Breast epithelium (tissue), 4 donors: Measurements from ENCODE around the gene RGS16. TPM values are rescaled to one million over a fixed set of nuclear protein-coding genes. Genes with fewer than 3 reads are reported as not detected.

Source experiments
- DNase-seq, 2 donors: peaks; one replicate each; pipeline ENCODE4 v3.0.0-alpha.2; 2019; ENCODE audit warnings: low spot score in 2 of 2
- H3K27ac ChIP-seq, 2 donors: fragments of 200-600 bp; sonication (generic) in 1 of 2; one replicate each; pipeline ENCODE4 v1.5.1; 2016 to 2019; ENCODE audit warnings: mild to moderate bottlenecking in 1 of 2
- H3K27me3 ChIP-seq, 2 donors: fragments of 200-600 bp; sonication (generic) in 1 of 2; one replicate each; pipeline versions ENCODE4 v1.5.1 to v1.6.0; 2017 to 2019; ENCODE audit warnings: control low read depth in 1 of 2, mild to moderate bottlenecking in 1 of 2
- H3K36me3 ChIP-seq: fragments of 200-600 bp; one replicate; pipeline ENCODE4 v1.5.1; 2019
- H3K4me1 ChIP-seq, 2 donors: fragments of 200-600 bp; sonication (generic); one replicate each; pipeline ENCODE4 v1.5.1; 2016 to 2019; ENCODE audit warnings: control low read depth in 1 of 2
- H3K4me3 ChIP-seq, 3 donors: fragments of 200-600 bp; sonication (generic); 1 replicate in 2 of 3; 2 replicates in 1 of 3; pipeline ENCODE4 v1.5.1; 2016 to 2019; ENCODE audit warnings: mild to moderate bottlenecking in 3 of 3, moderate library complexity in 2 of 3
- H3K9me3 ChIP-seq, 2 donors: fragments of 200-600 bp; sonication (generic) in 1 of 2; one replicate each; pipeline ENCODE4 v1.5.1; 2016 to 2019; ENCODE audit warnings: control low read depth in 1 of 2
- POLR2A ChIP-seq: fragments of 450-650 bp; IDR thresholded peaks from one replicate; pipeline ENCODE4 v1.6.1; 2016; ENCODE audit warnings: antibody characterized with exemption, mild to moderate bottlenecking, moderate library complexity
- POLR2AphosphoS5 ChIP-seq, 3 donors: sonication (generic); formaldehyde crosslinking; IDR thresholded peaks; one replicate each; pipeline ENCODE4 v1.6.1; 2017; ENCODE audit warnings: antibody characterized with exemption in 3 of 3
- intact Hi-C: fragments of 100-400 bp; cut with DNase I; formaldehyde crosslinking; loops from one replicate; pipeline ENCODE4 v1.15.1; 2023; ENCODE audit warnings: low total_unique reads
- total RNA-seq, 3 donors: library from RNA; depleted of rRNA; stranded (reverse); fragments of >200 nt; gene quantifications; one replicate each; pipeline ENCODE4 v1.1.0, GENCODE V29; 2016
- TF ChIP-seq, protein P1 (sequence below), 3 donors: fragments of 450-650 bp; IDR thresholded peaks; one replicate each; pipeline ENCODE4 v1.5.1; 2016 to 2017; ENCODE audit warnings: antibody characterized with exemption in 3 of 3, mild to moderate bottlenecking in 3 of 3, moderate library complexity in 3 of 3

Gene RGS16
- total RNA-seq, 3 donors from 2014 or later, result 1.3 to 6.3 (median 2.3) TPM

DNA sequence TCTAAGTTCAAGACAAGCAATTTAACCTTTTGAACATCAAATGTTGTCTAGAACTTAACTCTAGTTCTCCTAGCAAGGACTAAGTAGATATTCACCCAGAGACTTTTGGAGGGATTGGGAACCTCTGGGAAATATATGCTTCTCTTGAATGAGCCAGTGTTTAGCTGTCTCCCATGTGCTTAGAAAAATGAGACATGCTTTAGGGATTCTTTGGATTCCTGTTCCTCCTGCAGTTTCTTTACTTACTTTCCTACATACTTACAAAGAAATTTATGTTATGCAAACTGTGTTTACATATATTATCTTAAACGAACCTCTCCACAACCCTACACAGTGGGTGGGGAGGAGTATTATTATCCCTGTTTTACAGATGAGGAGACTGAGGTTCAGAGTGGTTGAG, 54.4 kb downstream of the RGS16 start:
- H3K27me3 ChIP-seq, result no peaks in the 10 kb centered on the region
- intact Hi-C loops, result no loop called here
- no peak for DNase-seq
- H3K4me3 ChIP-seq, result no peak overlapping the region
- H3K4me1 ChIP-seq, result no peaks in the 10 kb centered on the region
- H3K9me3 ChIP-seq, result peaks cover 4 to 10% of the 10 kb centered on the region in 2 donors
- TF ChIP-seq, protein P1, sequence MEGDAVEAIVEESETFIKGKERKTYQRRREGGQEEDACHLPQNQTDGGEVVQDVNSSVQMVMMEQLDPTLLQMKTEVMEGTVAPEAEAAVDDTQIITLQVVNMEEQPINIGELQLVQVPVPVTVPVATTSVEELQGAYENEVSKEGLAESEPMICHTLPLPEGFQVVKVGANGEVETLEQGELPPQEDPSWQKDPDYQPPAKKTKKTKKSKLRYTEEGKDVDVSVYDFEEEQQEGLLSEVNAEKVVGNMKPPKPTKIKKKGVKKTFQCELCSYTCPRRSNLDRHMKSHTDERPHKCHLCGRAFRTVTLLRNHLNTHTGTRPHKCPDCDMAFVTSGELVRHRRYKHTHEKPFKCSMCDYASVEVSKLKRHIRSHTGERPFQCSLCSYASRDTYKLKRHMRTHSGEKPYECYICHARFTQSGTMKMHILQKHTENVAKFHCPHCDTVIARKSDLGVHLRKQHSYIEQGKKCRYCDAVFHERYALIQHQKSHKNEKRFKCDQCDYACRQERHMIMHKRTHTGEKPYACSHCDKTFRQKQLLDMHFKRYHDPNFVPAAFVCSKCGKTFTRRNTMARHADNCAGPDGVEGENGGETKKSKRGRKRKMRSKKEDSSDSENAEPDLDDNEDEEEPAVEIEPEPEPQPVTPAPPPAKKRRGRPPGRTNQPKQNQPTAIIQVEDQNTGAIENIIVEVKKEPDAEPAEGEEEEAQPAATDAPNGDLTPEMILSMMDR (IDR thresholded peaks at IDR 0.05), result no peak
- TF ChIP-seq POLR2AphosphoS5 (IDR thresholded peaks at IDR 0.05) (no peak), POLR2A (no peak)
- H3K27ac ChIP-seq, result no peak overlapping the region
- H3K36me3 ChIP-seq, result no peaks in the 10 kb centered on the region

DNA sequence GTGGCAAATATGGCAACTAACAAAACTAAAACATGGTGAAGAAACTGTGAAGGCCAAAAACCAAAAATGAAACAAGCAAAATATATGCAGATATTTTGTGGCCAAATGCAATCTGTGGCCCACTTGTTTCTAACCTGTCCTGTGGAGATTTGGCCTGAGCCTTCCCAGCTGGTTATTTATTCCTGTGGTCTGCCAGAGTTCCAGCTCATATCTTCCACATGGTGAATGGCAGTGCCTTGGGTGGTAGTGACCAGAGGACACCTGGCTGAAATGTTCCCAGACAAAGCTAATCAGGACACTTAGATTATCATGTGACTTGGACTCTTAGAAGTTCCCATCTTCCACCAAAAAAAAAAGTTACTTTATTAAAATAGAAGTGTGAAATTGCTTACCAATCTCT, 54.8 kb downstream of the RGS16 start:
- Histone ChIP-seq H3K9me3 (peaks cover 4 to 10% of the 10 kb centered on the region in 2 donors), H3K36me3 (no peaks in the 10 kb centered on the region), H3K27me3 (no peaks in the 10 kb centered on the region), H3K4me1 (no peaks in the 10 kb centered on the region), H3K27ac (no peak overlapping the region), H3K4me3 (no peak overlapping the region)
- intact Hi-C loops, result no loop called here
- no peak for DNase-seq
- TF ChIP-seq, protein P1 (IDR thresholded peaks at IDR 0.05), result no peak
- no peak for TF ChIP-seq POLR2A
- TF ChIP-seq POLR2AphosphoS5 (IDR thresholded peaks at IDR 0.05), result no peak

Other genes starting within 250 kb of the RGS16 start
- gene GLUL, start 212.6 kb downstream of the RGS16 start, total RNA-seq, result over 10,000 TPM in 1 of 3 donors, 1,000 to 10,000 TPM in 2; 1,940 to 10,612 (median 2,824) TPM
- not detected for gene TEDDM1, start 203.7 kb downstream of the RGS16 start, total RNA-seq
- not detected for gene RGSL1, start 154.2 kb downstream of the RGS16 start, total RNA-seq
- gene RNASEL, start 15.1 kb downstream of the RGS16 start, total RNA-seq, result 10 to 100 TPM; 10.7 to 14.8 (median 10.8) TPM
- gene RGS8, start 80.2 kb upstream of the RGS16 start, total RNA-seq, result not detected
- 10 to 100 TPM in 2 of 3 donors, 1 to 10 TPM in 1; 8.2 to 20.6 (median 19.3) TPM for gene NPL, start 185.4 kb upstream of the RGS16 start, total RNA-seq
- gene DHX9, start 235.0 kb upstream of the RGS16 start, total RNA-seq, result 100 to 1,000 TPM in 2 of 3 donors, 10 to 100 TPM in 1; 89.3 to 173 (median 134) TPM